ENCODE data around the gene TMEM255B.
"Not testable (repeated sequence)": the region's sequence is repeated elsewhere in the genome, so short reads cannot be mapped to it uniquely, and the experiment has no call there.

Gene TMEM255B

DNA sequence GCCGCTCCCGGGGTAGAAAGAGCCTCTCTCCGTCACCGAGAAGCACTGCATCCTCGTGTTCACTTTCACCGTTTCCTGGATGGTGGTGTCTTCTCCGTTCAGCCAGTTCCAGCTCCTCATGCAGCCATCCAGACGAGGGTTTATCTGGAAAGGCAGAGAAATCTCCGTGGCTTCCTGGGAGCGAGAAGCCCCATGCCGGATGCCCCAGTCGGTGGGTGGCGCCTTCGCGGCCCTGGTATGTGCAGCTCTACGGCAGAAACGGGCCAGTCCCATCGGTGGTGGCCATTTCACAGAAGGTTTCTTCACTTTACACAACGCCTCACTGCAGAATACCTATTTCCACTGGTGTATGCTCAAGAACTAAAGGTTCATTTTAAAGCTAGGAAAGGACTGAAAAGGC lies 68.0 kb downstream of the TMEM255B start:
- peak overlapping the region; percentile 24 for H3K27ac ChIP-seq
- no peak for DNase-seq (ENCODE audit: low spot score)
- POLR2A ChIA-PET (ENCODE audit: low non-redundant PET): no interaction called here
- CTCF ChIA-PET: no interaction called here
- TF ChIP-seq, protein P1, sequence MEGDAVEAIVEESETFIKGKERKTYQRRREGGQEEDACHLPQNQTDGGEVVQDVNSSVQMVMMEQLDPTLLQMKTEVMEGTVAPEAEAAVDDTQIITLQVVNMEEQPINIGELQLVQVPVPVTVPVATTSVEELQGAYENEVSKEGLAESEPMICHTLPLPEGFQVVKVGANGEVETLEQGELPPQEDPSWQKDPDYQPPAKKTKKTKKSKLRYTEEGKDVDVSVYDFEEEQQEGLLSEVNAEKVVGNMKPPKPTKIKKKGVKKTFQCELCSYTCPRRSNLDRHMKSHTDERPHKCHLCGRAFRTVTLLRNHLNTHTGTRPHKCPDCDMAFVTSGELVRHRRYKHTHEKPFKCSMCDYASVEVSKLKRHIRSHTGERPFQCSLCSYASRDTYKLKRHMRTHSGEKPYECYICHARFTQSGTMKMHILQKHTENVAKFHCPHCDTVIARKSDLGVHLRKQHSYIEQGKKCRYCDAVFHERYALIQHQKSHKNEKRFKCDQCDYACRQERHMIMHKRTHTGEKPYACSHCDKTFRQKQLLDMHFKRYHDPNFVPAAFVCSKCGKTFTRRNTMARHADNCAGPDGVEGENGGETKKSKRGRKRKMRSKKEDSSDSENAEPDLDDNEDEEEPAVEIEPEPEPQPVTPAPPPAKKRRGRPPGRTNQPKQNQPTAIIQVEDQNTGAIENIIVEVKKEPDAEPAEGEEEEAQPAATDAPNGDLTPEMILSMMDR (conservative IDR thresholded peaks at IDR 0.05; ENCODE audit: low read depth): no peak

DNA sequence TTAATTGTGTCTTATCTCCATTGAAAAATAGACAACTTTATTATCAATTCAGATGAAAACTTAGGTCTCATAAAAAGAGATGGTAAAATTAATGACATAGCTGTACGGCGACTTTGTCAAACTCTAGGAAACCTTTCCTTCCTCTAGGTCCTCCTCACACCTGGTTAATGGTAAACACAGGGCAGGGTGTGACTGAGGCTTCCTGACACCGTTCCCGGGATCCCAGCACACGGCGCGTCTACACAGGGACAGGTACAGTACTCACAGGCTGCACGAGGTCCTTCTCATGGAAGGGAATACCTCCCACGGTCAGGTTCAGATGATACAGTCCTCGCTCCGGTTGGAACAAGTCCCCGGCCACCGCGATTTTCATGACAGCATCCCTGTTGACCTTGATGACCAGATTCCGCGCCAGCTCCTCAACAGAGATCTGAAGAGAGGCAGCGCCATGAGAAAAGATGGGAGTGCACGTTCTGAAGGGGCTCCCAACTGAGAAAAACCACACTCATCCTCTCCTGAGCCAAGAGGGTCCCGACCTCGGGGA lies 69.3 kb downstream of the TMEM255B start:
- CTCF ChIA-PET: no interaction called here
- no peak for DNase-seq (ENCODE audit: low spot score)
- H3K27ac ChIP-seq: no peak overlapping the region
- TF ChIP-seq, protein P1 (conservative IDR thresholded peaks at IDR 0.05; ENCODE audit: low read depth): no peak
- POLR2A ChIA-PET (ENCODE audit: low non-redundant PET): no interaction called here

DNA sequence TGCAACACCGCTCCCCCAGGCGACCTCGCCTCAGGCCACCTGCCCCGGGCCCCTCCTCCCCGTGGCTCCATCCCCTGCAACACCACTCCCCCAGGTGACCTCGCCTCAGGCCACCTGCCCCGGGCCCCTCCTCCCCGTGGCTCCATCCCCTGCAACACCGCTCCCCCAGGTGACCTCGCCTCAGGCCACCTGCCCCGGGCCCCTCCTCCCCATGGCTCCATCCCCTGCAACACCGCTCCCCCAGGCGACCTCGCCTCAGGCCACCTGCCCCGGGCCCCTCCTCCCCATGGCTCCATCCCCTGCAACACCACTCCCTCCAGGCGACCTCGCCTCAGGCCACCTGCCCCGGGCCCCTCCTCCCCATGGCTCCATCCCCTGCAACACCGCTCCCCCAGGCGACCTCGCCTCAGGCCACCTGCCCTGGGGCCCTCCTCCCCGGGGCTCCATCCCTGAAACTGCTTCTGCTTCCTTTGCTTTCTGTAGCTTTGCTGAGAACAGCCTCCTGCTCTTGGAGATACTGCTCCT lies 71.5 kb downstream of the TMEM255B start:
- DNase-seq (ENCODE audit: low spot score); CTCF ChIA-PET; POLR2A ChIA-PET (ENCODE audit: low non-redundant PET): not testable (repeated sequence)
- peak overlapping the region; percentile 28; the same call in 1 of the 2 replicates for H3K27ac ChIP-seq

DNA sequence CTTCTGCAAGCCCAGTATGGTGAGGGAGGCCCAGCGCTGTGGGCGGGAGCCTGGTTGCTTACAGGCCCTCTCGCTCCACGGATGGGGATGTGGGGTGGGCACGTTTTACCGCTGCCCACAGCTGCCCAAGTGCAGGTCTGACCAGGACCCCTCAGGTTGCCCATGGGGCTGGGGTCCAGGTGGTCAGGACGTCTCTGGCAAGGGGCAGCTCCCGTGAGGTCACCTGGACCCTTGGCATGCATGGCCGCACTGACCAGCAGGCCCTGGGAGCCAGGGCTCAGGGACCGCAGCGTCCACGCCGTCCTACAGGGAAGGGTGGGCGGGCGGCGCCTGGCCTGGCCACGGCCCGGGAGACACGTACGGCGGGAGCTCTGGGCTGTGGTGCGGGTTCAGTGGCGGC lies 72.0 kb downstream of the TMEM255B start:
- H3K27ac ChIP-seq: peak overlapping the region; percentile 28
- ChIA-PET POLR2A (ENCODE audit: low non-redundant PET) (no interaction called here), CTCF (no interaction called here)
- TF ChIP-seq, protein P1 (conservative IDR thresholded peaks at IDR 0.05; ENCODE audit: low read depth): no peak
- no peak for DNase-seq (ENCODE audit: low spot score)

DNA sequence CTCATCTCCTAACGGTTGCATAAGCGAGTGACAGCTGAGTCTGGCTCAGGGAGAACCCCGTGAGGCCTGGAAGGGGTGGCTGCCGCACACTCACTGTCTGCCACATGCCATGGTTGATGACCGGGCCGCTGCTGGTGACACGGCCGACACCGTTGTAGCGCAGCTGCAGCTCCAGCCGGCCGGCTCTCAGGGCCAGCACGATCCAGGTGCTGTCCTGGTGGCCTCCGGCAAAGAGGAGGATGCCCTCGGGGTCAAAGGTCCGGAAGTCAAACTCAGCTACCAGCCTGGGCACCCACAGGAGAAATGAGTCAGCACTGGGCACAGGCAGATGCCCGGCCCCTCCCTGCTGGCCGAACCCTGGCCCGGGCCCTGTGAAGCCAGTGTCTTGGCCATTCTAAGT lies 73.2 kb downstream of the TMEM255B start:
- H3K27ac ChIP-seq: peak overlapping the region; percentile 65
- DNase-seq (ENCODE audit: low spot score): no peak
- CTCF ChIA-PET: no interaction called here
- POLR2A ChIA-PET (ENCODE audit: low non-redundant PET): no interaction called here
- TF ChIP-seq, protein P1 (conservative IDR thresholded peaks at IDR 0.05; ENCODE audit: low read depth): no peak

DNA sequence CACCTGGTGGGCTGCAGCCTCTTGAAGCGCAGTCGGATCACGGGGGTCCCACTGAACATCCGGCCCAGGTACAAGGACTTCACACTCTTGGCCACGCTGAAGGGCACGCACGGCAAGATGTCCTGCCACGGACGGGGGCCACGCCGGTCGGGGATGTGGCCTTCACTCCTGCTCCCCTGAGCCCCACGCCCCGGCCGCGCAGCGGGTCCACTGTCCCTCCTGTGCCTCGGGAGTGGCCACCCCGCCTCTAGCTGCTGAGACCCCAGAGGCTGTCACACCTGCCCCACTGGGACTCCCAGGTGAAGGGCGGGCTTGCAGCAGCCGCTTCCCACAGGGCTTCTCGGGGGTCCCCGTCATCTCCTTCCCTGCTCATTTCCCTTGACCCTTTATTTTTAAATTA lies 73.6 kb downstream of the TMEM255B start:
- H3K27ac ChIP-seq: peak overlapping the region; percentile 65
- POLR2A ChIA-PET (ENCODE audit: low non-redundant PET): no interaction called here
- TF ChIP-seq, protein P1 (conservative IDR thresholded peaks at IDR 0.05; ENCODE audit: low read depth): no peak
- DNase-seq (ENCODE audit: low spot score): no peak
- CTCF ChIA-PET: no interaction called here

DNA sequence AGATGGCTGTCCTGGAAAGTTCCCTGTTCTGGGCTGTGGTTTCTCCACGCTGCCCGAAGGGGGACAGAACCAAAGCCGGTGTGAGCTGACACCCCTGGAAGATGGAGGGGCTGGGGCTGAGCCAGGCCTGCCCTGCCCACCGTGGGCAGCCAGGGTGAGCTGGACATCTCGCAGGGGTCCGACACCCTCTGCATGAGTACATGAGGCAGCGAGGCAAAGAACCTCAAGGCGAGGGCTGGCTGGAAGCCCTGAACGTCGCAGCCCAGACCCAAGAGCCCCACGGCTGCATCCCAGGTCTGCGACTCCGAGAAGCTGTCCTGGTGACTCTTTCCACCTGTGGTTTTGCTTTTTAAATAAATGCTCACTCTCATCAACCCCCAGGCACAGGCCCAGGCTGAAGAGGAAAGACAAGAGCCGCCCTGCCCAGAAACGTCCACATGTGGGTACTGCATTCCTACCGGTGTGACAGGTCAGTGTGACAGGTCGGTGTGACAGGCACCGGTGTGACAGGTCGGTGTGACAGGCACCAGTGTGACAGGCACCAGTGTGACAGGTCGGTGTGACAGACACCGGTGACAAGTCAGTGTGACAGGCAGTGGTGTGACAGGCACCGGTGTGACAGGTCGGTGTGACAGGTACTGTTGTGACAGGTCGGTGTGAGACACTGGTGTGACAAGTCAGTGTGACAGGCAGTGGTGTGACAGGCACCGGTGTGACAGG lies 74.2 kb downstream of the TMEM255B start:
- no peak for DNase-seq (ENCODE audit: low spot score)
- peak overlapping the region; percentile 65 for H3K27ac ChIP-seq
- ChIA-PET POLR2A (ENCODE audit: low non-redundant PET) (no interaction called here), CTCF (interaction anchor here (0.6 kb wide), 1 partner anchor 17 kb away, joined by 3 read pairs; no protein-coding TSS in a partner anchor)
- TF ChIP-seq, protein P1 (conservative IDR thresholded peaks at IDR 0.05; ENCODE audit: low read depth): no peak

DNA sequence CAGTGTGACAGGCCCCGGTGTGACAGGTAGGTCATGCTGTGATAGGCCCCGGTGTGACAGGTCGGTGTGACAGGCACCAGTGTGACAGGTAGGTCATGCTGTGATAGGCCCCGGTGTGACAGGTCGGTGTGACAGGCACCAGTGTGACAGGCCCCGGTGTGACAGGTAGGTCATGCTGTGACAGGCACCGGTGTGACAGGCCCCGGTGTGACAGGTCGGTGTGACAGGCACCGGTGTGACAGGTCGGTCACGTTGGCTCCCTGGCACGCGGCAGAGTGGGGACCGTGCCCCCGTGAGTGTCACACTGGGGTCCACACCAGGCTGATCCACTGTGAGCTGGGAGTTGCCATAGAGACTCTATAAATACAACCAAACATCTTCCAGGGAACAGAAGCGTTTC lies 75.0 kb downstream of the TMEM255B start:
- peak overlapping the region; percentile 51 for H3K27ac ChIP-seq
- CTCF ChIA-PET; POLR2A ChIA-PET (ENCODE audit: low non-redundant PET); DNase-seq (ENCODE audit: low spot score): not testable (repeated sequence)
